Thymus (tissue), 11 donors: ENCODE measurements around the gene ADAMTS17. TPM values are rescaled to one million over a fixed set of nuclear protein-coding genes. Genes with fewer than 3 reads are reported as not detected.
A peak's percentile ranks its signal among the peaks of the same experiment; 100 is the strongest.

Experiments used
- DNase-seq, 9 donors: peaks; one replicate each; pipeline ENCODE4 v3.0.0-alpha.2; 2013; ENCODE audit warnings: low spot score in 9 of 9, low read depth in 6 of 9, missing footprints in 1 of 9
- H3K27ac ChIP-seq, 2 donors: one replicate each; pipeline ENCODE4 v1.5.1; 2013; ENCODE audit warnings: control low read depth in 1 of 2, low read depth in 1 of 2, low read length in 1 of 2, mild to moderate bottlenecking in 1 of 2, moderate library complexity in 1 of 2
- H3K27me3 ChIP-seq, 2 donors: one replicate each; pipeline ENCODE4 v1.5.1; 2013; ENCODE audit warnings: low read length in 1 of 2; ENCODE audit not compliant: control insufficient read depth in 2 of 2, insufficient read depth in 1 of 2
- H3K36me3 ChIP-seq, 2 donors: one replicate each; pipeline ENCODE4 v1.5.1; 2013; ENCODE audit warnings: low read length in 1 of 2, mild to moderate bottlenecking in 1 of 2, moderate library complexity in 1 of 2; ENCODE audit not compliant: control insufficient read depth in 2 of 2, insufficient read depth in 2 of 2
- H3K4me1 ChIP-seq, 2 donors: one replicate each; pipeline ENCODE4 v1.5.1; 2013; ENCODE audit warnings: low read length in 2 of 2; ENCODE audit not compliant: control insufficient read depth in 2 of 2, insufficient read depth in 2 of 2
- H3K4me3 ChIP-seq, 2 donors: one replicate each; pipeline ENCODE4 v1.5.1; 2013; ENCODE audit warnings: low read length in 2 of 2, control low read depth in 1 of 2, mild to moderate bottlenecking in 1 of 2
- H3K9me3 ChIP-seq, 2 donors: one replicate each; pipeline ENCODE4 v1.5.1; 2013; ENCODE audit warnings: low read length in 1 of 2, mild to moderate bottlenecking in 1 of 2; ENCODE audit not compliant: control insufficient read depth in 2 of 2, insufficient read depth in 1 of 2
- WGBS: extraction: QIAGEN DNeasy Blood & Tissue Kit; methylation state at CpG from one replicate; pipeline ENCODE4 v1.1.7; 2013; 5-methylcytosine and 5-hydroxymethylcytosine counted together
- polyA plus RNA-seq: library from polyadenylated mRNA; stranded (reverse); fragments of 200-250 nt; gene quantifications from one replicate; pipeline ENCODE4 v1.2.3, GENCODE V29; 2013
- total RNA-seq: library from RNA; stranded (reverse); fragments of 120-200 nt; gene quantifications from one replicate; pipeline ENCODE4 v1.2.4, GENCODE V29; 2013
- donor health status: healthy.

The ADAMTS17 gene
- total and polyA plus RNA-seq, 2 donors: 5.6 to 10.4 TPM

DNA sequence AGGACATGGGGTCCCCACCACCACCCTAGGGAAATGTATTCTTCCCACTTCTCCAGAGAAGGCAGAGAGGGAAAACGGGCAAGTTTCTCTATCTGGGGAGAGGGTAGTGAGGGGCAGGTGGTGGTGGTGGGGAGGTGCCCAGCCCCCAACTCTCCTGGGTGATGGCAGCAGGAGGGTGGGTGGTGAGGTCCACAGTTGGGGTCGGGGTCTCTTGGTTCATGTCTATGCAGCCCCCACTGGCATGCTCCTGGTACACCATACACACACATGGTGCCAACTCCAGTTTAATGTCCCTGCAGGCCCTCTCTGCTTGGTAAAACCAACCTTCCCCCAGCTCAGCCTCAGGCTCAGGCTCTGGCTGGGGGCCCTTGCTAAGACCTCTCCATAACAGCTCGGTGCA, 354.1 kb downstream of the ADAMTS17 start:
- H3K36me3 ChIP-seq: peaks cover 0 to 11% of the 10 kb centered on the region in 2 donors
- DNase-seq: no peak
- WGBS: 92% methylated on average over 3 of the region's 3 CpGs
- peaks cover 0 to 10% of the 10 kb centered on the region in 2 donors for H3K4me1 ChIP-seq
- no peak overlapping the region for H3K4me3 ChIP-seq
- H3K27ac ChIP-seq: no peak overlapping the region
- peaks cover 6 to 24% of the 10 kb centered on the region in 2 donors for H3K27me3 ChIP-seq
- H3K9me3 ChIP-seq: peaks cover 0 to 1% of the 10 kb centered on the region in 2 donors

DNA sequence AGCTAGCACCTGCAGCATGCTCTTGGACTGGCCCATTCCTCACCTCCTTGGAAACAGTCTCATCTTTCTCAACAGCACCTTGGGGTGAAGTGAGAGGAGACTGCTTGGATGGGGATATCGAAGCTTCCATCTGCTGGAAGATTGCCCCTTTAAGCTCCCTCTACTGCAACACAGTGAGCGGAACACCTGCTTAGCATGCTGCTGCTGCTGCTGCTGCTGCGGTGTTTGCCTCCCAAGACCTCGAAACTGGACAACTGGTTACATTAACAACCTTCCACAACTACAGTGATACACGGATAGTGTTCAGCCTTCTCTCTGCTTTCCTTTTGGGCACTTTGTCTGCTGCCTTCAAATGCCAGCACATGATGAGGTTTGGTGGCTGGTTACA, 354.7 kb downstream of the ADAMTS17 start:
- 89% methylated on average over 5 of the region's 5 CpGs for WGBS
- no peak for DNase-seq
- Histone ChIP-seq H3K4me1 (peaks cover 0 to 10% of the 10 kb centered on the region in 2 donors), H3K9me3 (peaks cover 0 to 1% of the 10 kb centered on the region in 2 donors), H3K36me3 (peaks cover 0 to 6% of the 10 kb centered on the region in 2 donors), H3K27me3 (peaks cover 8 to 30% of the 10 kb centered on the region in 2 donors), H3K27ac (no peak overlapping the region), H3K4me3 (no peak overlapping the region)

DNA sequence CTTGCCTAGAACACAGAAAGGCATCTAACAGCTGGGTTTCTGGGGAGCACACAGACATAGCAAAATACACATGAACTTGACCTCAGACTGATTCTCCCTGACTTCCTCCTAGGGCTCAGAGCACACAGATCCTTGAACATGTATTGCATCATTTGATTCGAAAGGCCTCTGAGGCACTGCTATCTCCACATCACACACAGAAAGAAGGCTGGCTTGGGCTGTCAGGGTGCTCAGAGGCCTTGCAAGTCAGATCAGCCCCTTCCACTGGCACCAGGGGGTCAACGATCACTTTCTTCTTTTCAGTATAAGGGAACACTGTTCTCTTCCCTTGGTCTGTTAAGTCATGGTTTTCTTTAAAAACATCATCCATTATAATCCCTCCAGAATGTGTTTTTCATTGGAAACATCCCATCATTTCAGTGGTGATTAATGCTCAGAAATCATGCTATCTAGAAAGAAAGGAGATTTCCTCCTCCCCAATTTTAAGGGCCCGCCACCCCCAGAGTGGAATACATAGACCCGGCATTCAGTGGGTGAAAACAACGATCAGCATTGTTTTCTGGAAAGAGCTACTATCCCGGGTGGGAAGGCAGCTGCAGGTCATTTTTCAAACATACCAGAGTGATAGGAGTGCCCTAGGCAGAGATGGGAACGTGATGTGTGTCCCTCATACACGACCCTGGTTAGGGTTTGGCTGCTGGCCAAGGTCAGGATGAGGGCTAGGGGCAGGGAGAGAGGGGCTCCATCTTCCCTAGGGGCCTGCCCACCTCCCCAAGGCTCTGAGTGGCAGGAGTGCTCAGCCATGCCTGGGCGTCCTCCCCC, 355.3 kb downstream of the ADAMTS17 start:
- 70% methylated on average over 9 of the region's 9 CpGs for WGBS
- Histone ChIP-seq H3K27ac (no peak overlapping the region), H3K9me3 (peaks cover 0 to 1% of the 10 kb centered on the region in 2 donors), H3K27me3 (peaks cover 9 to 35% of the 10 kb centered on the region in 2 donors), H3K4me3 (no peak overlapping the region), H3K36me3 (peaks cover 0 to 6% of the 10 kb centered on the region in 2 donors), H3K4me1 (peaks cover 0 to 10% of the 10 kb centered on the region in 2 donors)
- no peak for DNase-seq

DNA sequence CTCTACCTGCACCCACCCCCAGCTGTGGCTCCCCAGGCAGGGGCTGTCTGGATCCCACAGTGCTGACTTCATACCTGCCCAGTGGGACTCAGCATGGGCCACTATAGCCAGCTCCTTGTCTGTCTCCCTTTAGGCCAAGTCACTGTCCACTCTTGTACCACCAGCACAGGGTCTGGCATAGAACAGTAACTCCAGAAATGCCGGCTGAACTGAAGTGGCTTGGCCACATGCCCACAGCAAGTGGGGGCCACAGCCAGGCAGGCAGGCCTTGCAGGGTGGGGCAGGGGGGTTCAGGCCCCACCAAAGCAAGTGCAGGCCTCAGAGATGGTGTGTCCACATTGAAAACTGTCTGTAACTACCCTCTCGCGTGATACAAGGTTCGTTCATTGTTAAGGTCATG, 355.9 kb downstream of the ADAMTS17 start:
- Histone ChIP-seq H3K27ac (no peak overlapping the region), H3K4me3 (no peak overlapping the region), H3K36me3 (peaks cover 0 to 6% of the 10 kb centered on the region in 2 donors), H3K9me3 (peaks cover 0 to 1% of the 10 kb centered on the region in 2 donors), H3K27me3 (peaks cover 9 to 38% of the 10 kb centered on the region in 2 donors), H3K4me1 (peaks cover 0 to 10% of the 10 kb centered on the region in 2 donors)
- no peak for DNase-seq
- 94% methylated on average over 4 of the region's 4 CpGs for WGBS

DNA sequence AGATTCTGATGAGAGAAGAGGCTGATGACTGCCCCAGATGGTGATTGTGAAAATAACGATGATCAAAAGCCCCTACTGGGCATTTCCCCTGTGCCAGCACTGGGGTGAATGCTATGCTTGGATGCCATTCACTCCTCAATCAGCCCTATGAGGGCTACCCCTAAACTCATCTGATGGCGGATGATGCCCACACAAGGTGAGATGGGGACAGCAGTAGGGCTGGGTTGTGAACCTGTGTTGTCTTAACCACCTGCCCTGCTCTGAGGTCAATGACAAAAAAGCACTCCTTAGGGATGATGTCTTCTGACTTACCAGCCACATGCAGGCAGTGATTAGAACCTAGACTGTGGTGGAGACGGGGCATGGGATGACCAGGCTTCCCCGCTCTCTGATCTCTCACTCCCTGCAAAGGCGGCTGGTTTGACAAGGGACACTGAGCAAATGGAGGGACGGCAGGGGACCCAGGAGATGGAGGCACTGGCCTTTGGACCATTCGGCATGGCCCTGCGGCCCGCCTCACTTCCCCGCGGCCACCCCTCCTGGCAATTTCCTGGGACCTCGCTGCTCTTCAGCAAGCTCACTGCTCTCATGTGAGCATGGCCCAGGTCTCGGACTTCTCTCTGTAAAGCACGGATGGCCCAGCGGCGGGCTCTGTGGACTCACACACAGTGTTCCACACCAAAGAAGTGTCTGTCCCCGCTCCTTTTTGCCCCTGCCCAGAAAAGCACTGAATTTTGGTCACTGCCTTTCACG, 357.1 kb downstream of the ADAMTS17 start:
- H3K27ac ChIP-seq: no peak overlapping the region
- H3K4me3 ChIP-seq: no peak overlapping the region
- H3K4me1 ChIP-seq: peaks cover 0 to 10% of the 10 kb centered on the region in 2 donors
- peaks cover 9 to 41% of the 10 kb centered on the region in 2 donors for H3K27me3 ChIP-seq
- 92% methylated on average over 18 of the region's 18 CpGs for WGBS
- peaks cover 0 to 6% of the 10 kb centered on the region in 2 donors for H3K36me3 ChIP-seq
- H3K9me3 ChIP-seq: peaks cover 0 to 1% of the 10 kb centered on the region in 2 donors
- DNase-seq: no peak

DNA sequence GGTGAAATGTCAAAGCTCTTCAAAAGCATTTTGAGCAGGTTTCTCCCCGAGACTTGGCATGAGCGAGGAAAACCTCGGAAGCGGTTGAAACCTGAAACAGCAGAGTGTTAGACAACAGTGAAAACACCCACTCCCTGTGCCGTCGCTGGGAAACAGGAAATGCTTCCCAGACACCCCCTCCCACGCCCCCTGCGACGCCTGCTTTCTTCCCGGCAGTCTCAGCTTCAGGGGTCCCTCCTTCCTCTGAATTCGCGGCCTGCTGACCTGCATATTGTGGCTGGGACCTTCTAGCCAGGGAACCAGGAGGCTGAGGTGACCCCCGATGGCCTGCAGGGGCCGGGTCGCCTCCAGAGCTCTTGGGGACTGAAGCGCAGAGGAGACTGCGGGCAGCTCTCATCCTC, 357.9 kb downstream of the ADAMTS17 start:
- WGBS: 16% methylated on average over 17 of the region's 17 CpGs
- no peaks in the 10 kb centered on the region for H3K9me3 ChIP-seq
- H3K4me1 ChIP-seq: peaks cover 0 to 10% of the 10 kb centered on the region in 2 donors
- H3K27ac ChIP-seq: peak overlapping the region; percentile 46
- peaks cover 0 to 1% of the 10 kb centered on the region in 2 donors for H3K36me3 ChIP-seq
- H3K4me3 ChIP-seq: no peak overlapping the region
- DNase-seq: peak in 2 of 9 donors; percentile 2 to 9
- H3K27me3 ChIP-seq: peaks cover 9 to 42% of the 10 kb centered on the region in 2 donors

DNA sequence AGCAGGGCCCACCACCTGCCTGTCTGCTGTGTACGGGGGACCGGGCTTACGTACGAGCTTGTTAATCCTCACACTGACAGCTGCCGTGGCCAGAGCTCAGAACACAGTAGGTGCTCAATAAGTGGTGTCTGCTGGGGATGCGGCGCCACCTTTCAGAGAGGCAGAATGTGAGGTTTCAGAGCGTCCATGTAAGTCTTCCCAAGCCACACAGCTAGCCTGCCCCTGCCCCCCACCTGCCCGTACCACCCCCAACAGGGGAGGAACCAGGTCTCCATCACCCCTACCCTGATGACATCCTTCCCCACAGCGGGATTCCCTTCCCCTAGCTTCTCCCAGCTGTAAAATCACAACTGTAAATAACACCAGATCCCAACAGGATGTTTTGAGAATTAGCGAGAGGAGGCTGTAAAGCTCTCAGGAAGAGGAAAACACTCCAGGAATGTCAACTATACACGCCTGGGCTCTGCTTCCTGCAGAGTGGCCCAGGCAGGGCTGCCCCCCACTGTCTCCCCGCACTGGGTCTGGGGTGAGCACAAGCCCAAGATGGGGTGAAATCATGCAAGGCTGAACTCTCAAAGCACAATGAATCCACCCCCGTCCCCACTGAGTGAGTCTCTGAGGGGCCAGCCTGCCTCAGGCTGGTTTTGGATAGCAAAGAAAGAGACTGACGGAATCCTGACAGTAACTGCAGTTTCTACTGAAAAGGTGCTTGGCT, 358.4 kb downstream of the ADAMTS17 start:
- H3K4me1 ChIP-seq: peaks cover 0 to 10% of the 10 kb centered on the region in 2 donors
- no peak for DNase-seq
- H3K4me3 ChIP-seq: no peak overlapping the region
- peaks cover 9 to 42% of the 10 kb centered on the region in 2 donors for H3K27me3 ChIP-seq
- H3K9me3 ChIP-seq: no peaks in the 10 kb centered on the region
- no peaks in the 10 kb centered on the region for H3K36me3 ChIP-seq
- peak overlapping the region; percentile 30 to 46 for H3K27ac ChIP-seq
- WGBS: 16% methylated on average over 15 of the region's 15 CpGs

DNA sequence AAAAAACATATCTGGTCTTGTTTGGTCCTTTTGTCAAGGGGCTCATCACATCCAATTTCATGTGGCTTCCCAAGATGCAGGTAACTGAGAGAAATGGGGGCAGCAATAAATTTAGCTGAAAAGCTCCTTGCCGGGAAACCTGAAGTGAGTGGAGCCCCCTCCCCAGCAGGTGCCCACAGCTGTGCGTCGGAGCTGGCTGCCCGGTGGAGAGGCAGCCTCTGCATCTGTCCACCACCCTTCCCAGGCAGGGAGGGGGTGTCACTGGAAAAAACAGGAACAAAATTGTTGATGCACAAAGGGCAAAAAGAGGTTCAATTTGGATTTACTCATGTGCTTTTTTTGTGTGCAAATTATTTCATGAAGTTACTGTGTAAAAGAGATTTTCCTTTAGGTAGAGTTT, 359.1 kb downstream of the ADAMTS17 start:
- Histone ChIP-seq H3K27me3 (peaks cover 9 to 42% of the 10 kb centered on the region in 2 donors), H3K9me3 (no peaks in the 10 kb centered on the region), H3K4me3 (no peak overlapping the region), H3K36me3 (no peaks in the 10 kb centered on the region), H3K4me1 (peaks cover 0 to 10% of the 10 kb centered on the region in 2 donors), H3K27ac (no peak overlapping the region)
- no peak for DNase-seq
- WGBS: 15% methylated on average over 4 of the region's 4 CpGs
